WTC11 (cell line): Measurements from ENCODE around the gene LGALS8. TPM values are rescaled to one million over a fixed set of nuclear protein-coding genes. Genes with fewer than 3 reads are reported as not detected.
A peak's percentile ranks its signal among the peaks of the same experiment; 100 is the strongest.

Experiments
- ATAC-seq: fragments of 200-7000 bp; cut with Tn5 transposase; 2 replicates; pipeline ENCODE4 v1.10.0; 2021; ENCODE audit warnings: mild to moderate bottlenecking, moderate library complexity
- CTCF ChIA-PET: fragments of 300-600 bp; sonication (Branson Sonifier 250); formaldehyde crosslinking; loops from one replicate; lab custom pipeline; 2021; ENCODE audit warnings: antibody characterized with exemption; lab: Charles Lee
- POLR2A ChIA-PET: fragments of 350-600 bp; sonication (Branson Sonifier 250); formaldehyde crosslinking; loops from one replicate; lab custom pipeline; 2021; ENCODE audit warnings: antibody characterized with exemption; lab: Charles Lee
- DNase-seq: peaks from one replicate; pipeline ENCODE4 v3.0.0; 2021; ENCODE audit warnings: low spot score
- H3K27ac Mint-ChIP-seq: 2 replicates; pipeline ENCODE4 v1.8.0; 2021; ENCODE audit warnings: mixed read lengths
- H3K27me3 Mint-ChIP-seq: 2 replicates; pipeline ENCODE4 v1.8.0; 2021; ENCODE audit warnings: low read depth, mild to moderate bottlenecking, moderate library complexity, mixed read lengths
- H3K36me3 Mint-ChIP-seq: 2 replicates; pipeline ENCODE4 v1.8.0; 2021; ENCODE audit warnings: mixed read lengths
- H3K4me1 Mint-ChIP-seq: 2 replicates; pipeline ENCODE4 v1.8.0; 2022; ENCODE audit warnings: mixed read lengths
- H3K4me3 Mint-ChIP-seq: 2 replicates; pipeline ENCODE4 v1.8.0; 2021; ENCODE audit warnings: mild to moderate bottlenecking, moderate library complexity, mixed read lengths
- H3K9me3 Mint-ChIP-seq: 2 replicates; pipeline ENCODE4 v1.8.0; 2021; ENCODE audit warnings: mixed read lengths
- ARID4B ChIP-seq: sonication (generic); formaldehyde crosslinking; IDR thresholded peaks from 2 replicates; pipeline ENCODE4 v1.8.0; 2023; ENCODE audit warnings: missing genetic modification reagents, mild to moderate bottlenecking, borderline replicate concordance
- ATF2 ChIP-seq: sonication (generic); formaldehyde crosslinking; IDR thresholded peaks from 2 replicates; pipeline ENCODE4 v1.8.1; 2022; ENCODE audit warnings: low read depth, missing genetic modification reagents, borderline replicate concordance
- CREB1 ChIP-seq: sonication (generic); formaldehyde crosslinking; IDR thresholded peaks from 2 replicates; pipeline ENCODE4 v1.8.0; 2023; ENCODE audit warnings: mild to moderate bottlenecking, missing genetic modification reagents
- CTCF ChIP-seq: fragments of 200-600 bp; IDR thresholded peaks from 2 replicates; pipeline ENCODE4 v1.8.0; 2022; ENCODE audit warnings: antibody characterized with exemption
- E2F1 ChIP-seq: sonication (generic); formaldehyde crosslinking; IDR thresholded peaks from 2 replicates; pipeline ENCODE4 v1.8.0; 2022; ENCODE audit warnings: mild to moderate bottlenecking, missing genetic modification reagents
- GABPB1 ChIP-seq: sonication (generic); formaldehyde crosslinking; IDR thresholded peaks from 2 replicates; pipeline ENCODE4 v1.8.1; 2023; ENCODE audit warnings: mild to moderate bottlenecking, missing genetic modification reagents
- JAZF1 ChIP-seq: fragments of 250-450 bp; sonication (Bioruptor Pico); IDR thresholded peaks from 2 replicates; pipeline ENCODE4 v1.9.0; 2021; ENCODE audit warnings: moderate library complexity, mild to moderate bottlenecking, inconsistent platforms
- NR2C2 ChIP-seq: sonication (generic); formaldehyde crosslinking; IDR thresholded peaks from 2 replicates; pipeline ENCODE4 v1.8.0; 2022; ENCODE audit warnings: mild to moderate bottlenecking, missing genetic modification reagents
- PRRX2 ChIP-seq: fragments of 250-450 bp; sonication (Bioruptor Pico); IDR thresholded peaks from 2 replicates; pipeline ENCODE4 v1.8.0; 2021; ENCODE audit warnings: mild to moderate bottlenecking
- RORB ChIP-seq: fragments of 250-450 bp; sonication (Bioruptor Pico); IDR thresholded peaks from 2 replicates; pipeline ENCODE4 v1.9.0; 2021; ENCODE audit warnings: mild to moderate bottlenecking
- SMAD4 ChIP-seq: sonication (generic); formaldehyde crosslinking; IDR thresholded peaks from 2 replicates; pipeline ENCODE4 v1.8.0; 2022; ENCODE audit warnings: mild to moderate bottlenecking, missing genetic modification reagents
- TCF7 ChIP-seq: sonication (generic); formaldehyde crosslinking; IDR thresholded peaks from 2 replicates; pipeline ENCODE4 v1.8.0; 2022; ENCODE audit warnings: mild to moderate bottlenecking, low read depth, missing genetic modification reagents, moderate library complexity
- USF1 ChIP-seq: sonication (generic); formaldehyde crosslinking; IDR thresholded peaks from 2 replicates; pipeline ENCODE4 v1.8.0; 2022; ENCODE audit warnings: mild to moderate bottlenecking, missing genetic modification reagents
- ZNF121 ChIP-seq: sonication (generic); formaldehyde crosslinking; IDR thresholded peaks from 2 replicates; pipeline ENCODE4 v1.8.0; 2023; ENCODE audit warnings: missing genetic modification reagents
- ZNF138 ChIP-seq: sonication (generic); formaldehyde crosslinking; conservative IDR thresholded peaks from 2 replicates; pipeline ENCODE4 v1.8.1; 2022; ENCODE audit warnings: mild to moderate bottlenecking, moderate library complexity, missing genetic modification reagents
- ZNF232 ChIP-seq: sonication (generic); formaldehyde crosslinking; IDR thresholded peaks from 2 replicates; pipeline ENCODE4 v1.8.0; 2022; ENCODE audit warnings: mild to moderate bottlenecking, missing genetic modification reagents
- ZNF317 ChIP-seq: sonication (generic); formaldehyde crosslinking; IDR thresholded peaks from 2 replicates; pipeline ENCODE4 v1.8.1; 2023; ENCODE audit warnings: low read depth, mild to moderate bottlenecking, moderate library complexity, missing genetic modification reagents, borderline replicate concordance
- ZNF423 ChIP-seq: fragments of 250-450 bp; sonication (Bioruptor Pico); IDR thresholded peaks from 2 replicates; pipeline ENCODE4 v2.1.2; 2022; ENCODE audit warnings: mild to moderate bottlenecking, moderate library complexity
- ZSCAN18 ChIP-seq: fragments of 250-450 bp; sonication (Bioruptor Pico); IDR thresholded peaks from 2 replicates; pipeline ENCODE4 v2.1.2; 2022; ENCODE audit warnings: mild to moderate bottlenecking, moderate library complexity
- total RNA-seq: library from RNA; stranded (reverse); gene quantifications from 3 replicates; pipeline ENCODE4 v1.2.3, GENCODE V29; 2021

The LGALS8 gene
- total RNA-seq, 1 experiment from 2014 or later: 8.6 TPM

- Mint-ChIP-seq H3K27me3 (no peaks in the 10 kb centered on the region), H3K27ac (no peak overlapping the region), H3K9me3 (no peaks in the 10 kb centered on the region), H3K4me3 (no peak overlapping the region), H3K4me1 (peaks cover 6% of the 10 kb centered on the region), H3K36me3 (peaks cover 11% of the 10 kb centered on the region; the same call in 1 of the 2 replicates)
- POLR2A ChIA-PET: no interaction called here
- CTCF ChIA-PET: interaction anchor here (0.8 kb wide), 1 partner anchor 29 kb away, joined by 3 read pairs; no protein-coding TSS in a partner anchor
- ATAC-seq (no peak), DNase-seq (no peak)
- peak; percentile 74 for TF ChIP-seq ZNF423 (CRISPR knock-in tag)
- TF ChIP-seq GABPB1 (CRISPR knock-in tag): no peak
- no peak for TF ChIP-seq SMAD4
Measured at GRCh38 chr1:236480758-236481436, 42.9 kb upstream of the LGALS8 start.

- TF ChIP-seq USF1 (CRISPR knock-in tag) (no peak), CTCF (no peak), ZNF138 (CRISPR knock-in tag) (no peak), E2F1 (CRISPR knock-in tag) (no peak), RORB (CRISPR knock-in tag) (no peak), NR2C2 (no peak), ARID4B (CRISPR knock-in tag) (no peak), ZNF423 (CRISPR knock-in tag) (no peak), PRRX2 (CRISPR knock-in tag) (no peak), ATF2 (no peak), ZNF317 (CRISPR knock-in tag) (no peak), ZSCAN18 (CRISPR knock-in tag) (no peak), JAZF1 (no peak), ZNF121 (CRISPR knock-in tag) (no peak), CREB1 (CRISPR knock-in tag) (no peak), ZNF232 (CRISPR knock-in tag) (no peak), GABPB1 (CRISPR knock-in tag) (no peak), TCF7 (CRISPR knock-in tag) (no peak)
- ChIA-PET POLR2A (interaction anchor here (0.6 kb wide), 1 partner anchor 547 kb away, joined by 3 read pairs; no protein-coding TSS in a partner anchor), CTCF (interaction anchor here (0.7 kb wide), 1 partner anchor 33 kb away, joined by 3 read pairs; no protein-coding TSS in a partner anchor)
- H3K4me3 Mint-ChIP-seq: no peak overlapping the region
- H3K36me3 Mint-ChIP-seq: peaks cover 11% of the 10 kb centered on the region; the same call in 1 of the 2 replicates
- H3K4me1 Mint-ChIP-seq: peaks cover 14% of the 10 kb centered on the region
- no peaks in the 10 kb centered on the region for H3K9me3 Mint-ChIP-seq
- ATAC-seq: no peak
- H3K27me3 Mint-ChIP-seq: no peaks in the 10 kb centered on the region
- H3K27ac Mint-ChIP-seq: no peak overlapping the region
- no peak for DNase-seq
Measured at GRCh38 chr1:236484310-236484971, 39.3 kb upstream of the LGALS8 start.
